T-cell (primary cell): ENCODE data around the gene OIP5. TPM values are rescaled to one million over a fixed set of nuclear protein-coding genes. Genes with fewer than 3 reads are reported as not detected.

ENCODE experiments used
- ATAC-seq, 4 experiments: fragments of 200-7000 bp in 3 of 4; fragments of 150-1000 bp in 1 of 4; cut with Tn5 transposase; replicated peaks in 1 of 4; 1 replicate in 3 of 4; 2 replicates in 1 of 4; pipeline ENCODE4 v1.10.0; 2021; ENCODE audit warnings: moderate library complexity in 3 of 4, mild to moderate bottlenecking in 2 of 4, moderate number of reproducible peaks in 1 of 4
- CTCF ChIA-PET, 2 donors: fragments of 300-600 bp; sonication (Branson Sonifier 250); formaldehyde crosslinking; loops; one replicate each; lab custom pipeline; 2022; ENCODE audit warnings: antibody characterized with exemption in 2 of 2; lab: Charles Lee
- POLR2A ChIA-PET, 2 donors: fragments of 300-600 bp; sonication (Branson Sonifier 250); formaldehyde crosslinking; loops; one replicate each; lab custom pipeline; 2022; ENCODE audit warnings: antibody characterized with exemption in 2 of 2; lab: Charles Lee
- DNase-seq, 35 experiments: peaks; one replicate each; pipeline versions ENCODE4 v3.0.0 to v3.0.0-alpha.2; 2013 to 2023
- H3K27ac ChIP-seq: one replicate; pipeline ENCODE4 v1.5.1; 2013; ENCODE audit warnings: low read length
- H3K27me3 ChIP-seq, 2 experiments: replicated peaks in 1 of 2; 1 replicate in 1 of 2; 2 replicates in 1 of 2; pipeline versions ENCODE4 v1.6.1 to v1.7.0; 2013; ENCODE audit warnings: low read length in 1 of 2, mixed read lengths in 1 of 2; ENCODE audit not compliant: control insufficient read depth in 2 of 2, insufficient read depth in 2 of 2; ENCODE audit errors: extremely low read depth in 1 of 2
- H3K36me3 ChIP-seq, 2 donors: 1 replicate in 1 of 2; 2 replicates in 1 of 2; pipeline versions ENCODE4 v1.6.1 to v1.7.0; 2013; ENCODE audit warnings: low read length in 1 of 2; ENCODE audit not compliant: control insufficient read depth in 2 of 2, insufficient read depth in 1 of 2; ENCODE audit errors: extremely low read depth in 1 of 2
- H3K4me1 ChIP-seq, 2 experiments: 1 replicate in 1 of 2; 2 replicates in 1 of 2; pipeline versions ENCODE4 v1.6.1 to v1.7.0; 2013; ENCODE audit warnings: low read length in 2 of 2, mixed read lengths in 1 of 2; ENCODE audit not compliant: insufficient read depth in 2 of 2, control insufficient read depth in 1 of 2; ENCODE audit errors: extremely low read depth in 1 of 2
- H3K4me3 ChIP-seq, 2 donors: 1 replicate in 1 of 2; 2 replicates in 1 of 2; pipeline versions ENCODE4 v1.5.1 to v1.7.0; 2013; ENCODE audit warnings: mild to moderate bottlenecking in 2 of 2, low read length in 1 of 2, moderate library complexity in 1 of 2; ENCODE audit not compliant: control insufficient read depth in 1 of 2; ENCODE audit errors: extremely low read depth in 1 of 2
- H3K9me3 ChIP-seq: 2 replicates; pipeline ENCODE4 v1.7.0; 2013
- H3K27ac Mint-ChIP-seq, 2 donors: one replicate each; pipeline ENCODE4 v1.8.0; 2020 to 2021; ENCODE audit warnings: mild to moderate bottlenecking in 2 of 2, mixed read lengths in 2 of 2
- H3K27me3 Mint-ChIP-seq, 2 donors: one replicate each; pipeline ENCODE4 v1.8.0; 2021 to 2022; ENCODE audit warnings: mixed read lengths in 2 of 2
- H3K36me3 Mint-ChIP-seq: one replicate; pipeline ENCODE4 v1.8.0; 2021; ENCODE audit warnings: mixed read lengths
- H3K4me1 Mint-ChIP-seq, 3 donors: one replicate each; pipeline ENCODE4 v1.8.0; 2020 to 2022; ENCODE audit warnings: mixed read lengths in 3 of 3, mild to moderate bottlenecking in 1 of 3
- H3K4me3 Mint-ChIP-seq, 3 donors: one replicate each; pipeline ENCODE4 v1.8.0; 2020 to 2022; ENCODE audit warnings: mild to moderate bottlenecking in 3 of 3, mixed read lengths in 3 of 3, moderate library complexity in 3 of 3
- H3K9me3 Mint-ChIP-seq, 3 donors: one replicate each; pipeline ENCODE4 v1.8.0; 2020 to 2022; ENCODE audit warnings: mixed read lengths in 3 of 3
- WGBS: methylation state at CpG from one replicate; pipeline ENCODE4 v1.1.5; 2013; ENCODE audit warnings: missing lambda C conversion rate; ENCODE audit not compliant: insufficient coverage; 5-methylcytosine and 5-hydroxymethylcytosine counted together
- total RNA-seq, 35 experiments: library from RNA in 6 of 35; stranded (reverse) in 6 of 35; fragments of 120-200 nt in 1 of 35; gene quantifications; one replicate each; pipeline versions ENCODE4 v1.2.1 to v1.2.4 and lab custom pipeline; 2013 to 2026

Gene OIP5
- total RNA-seq, 5 donors from 2014 or later (not counting 1 experiment from before 2014, with no cell fraction given) = 0.58 to 0.82 (median 0.70) TPM; not detected in 2

GRCh38 chr15:41341519-41341918 lies 9.1 kb upstream of the OIP5 start:
- CTCF ChIA-PET = no interaction called here
- WGBS = 77% methylated on average over 3 of the region's 4 CpGs
- Histone ChIP-seq H3K27me3 (no peaks in the 10 kb centered on the region), H3K27ac (no peak overlapping the region), H3K9me3 (no peaks in the 10 kb centered on the region), H3K36me3 (no peaks in the 10 kb centered on the region), H3K4me3 (no peak overlapping the region), H3K4me1 (peaks cover 0 to 2% of the 10 kb centered on the region in 2 experiments)
- Mint-ChIP-seq H3K4me3 (no peak overlapping the region), H3K4me1 (peaks cover 6 to 9% (median 6%) of the 10 kb centered on the region in 3 donors), H3K27ac (no peak overlapping the region), H3K9me3 (no peaks in the 10 kb centered on the region), H3K27me3 (no peaks in the 10 kb centered on the region), H3K36me3 (no peaks in the 10 kb centered on the region)
- no peak for DNase-seq
- POLR2A ChIA-PET = no interaction called here
- no peak for ATAC-seq

DNA sequence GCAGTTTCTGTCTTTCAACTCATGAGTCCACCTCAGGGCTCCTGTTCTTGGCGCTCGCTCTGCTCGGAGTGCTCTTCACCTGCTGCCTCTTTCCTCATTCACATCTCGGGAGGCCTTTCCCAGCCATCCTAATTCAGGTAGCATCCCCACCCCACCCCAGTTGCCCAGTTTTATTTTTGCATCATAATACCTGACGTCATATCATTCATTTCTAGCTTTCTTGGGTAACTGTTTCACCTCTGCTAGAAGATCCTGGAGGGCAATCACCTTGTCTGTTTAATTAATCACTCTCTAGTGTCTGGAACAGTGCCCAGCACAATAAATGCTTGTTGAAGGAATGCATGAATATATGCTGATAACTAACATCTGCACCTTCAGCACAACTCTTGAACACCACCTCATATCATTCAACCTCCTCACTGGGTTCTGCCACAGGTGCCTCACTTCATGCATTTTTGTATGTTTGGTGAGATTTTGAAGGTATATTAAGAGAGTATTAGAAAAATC lies 7.9 kb upstream of the OIP5 start:
- H3K4me1 Mint-ChIP-seq = peaks cover 6 to 12% (median 8%) of the 10 kb centered on the region in 3 donors
- DNase-seq = no peak
- H3K36me3 ChIP-seq = no peaks in the 10 kb centered on the region
- H3K36me3 Mint-ChIP-seq = no peaks in the 10 kb centered on the region
- ChIA-PET CTCF (no interaction called here), POLR2A (no interaction called here)
- no peak overlapping the region for H3K27ac ChIP-seq
- no peak for ATAC-seq
- no peaks in the 10 kb centered on the region for H3K27me3 Mint-ChIP-seq
- no peaks in the 10 kb centered on the region for H3K27me3 ChIP-seq
- H3K4me3 ChIP-seq = no peak overlapping the region
- H3K9me3 Mint-ChIP-seq = no peaks in the 10 kb centered on the region
- no peak overlapping the region for H3K4me3 Mint-ChIP-seq
- H3K9me3 ChIP-seq = no peaks in the 10 kb centered on the region
- 81% methylated on average over 4 of the region's 5 CpGs for WGBS
- no peak overlapping the region for H3K27ac Mint-ChIP-seq
- H3K4me1 ChIP-seq = peaks cover 2 to 5% of the 10 kb centered on the region in 2 experiments

GRCh38 chr15:41337631-41338522 lies 5.5 kb upstream of the OIP5 start:
- no peaks in the 10 kb centered on the region for H3K36me3 Mint-ChIP-seq
- no peak overlapping the region for H3K27ac Mint-ChIP-seq
- DNase-seq = no peak
- POLR2A ChIA-PET = no interaction called here
- Histone ChIP-seq H3K27me3 (no peaks in the 10 kb centered on the region), H3K9me3 (no peaks in the 10 kb centered on the region), H3K27ac (no peak overlapping the region), H3K4me3 (no peak overlapping the region), H3K36me3 (no peaks in the 10 kb centered on the region), H3K4me1 (peaks cover 4 to 9% of the 10 kb centered on the region in 2 experiments)
- ATAC-seq = no peak
- H3K9me3 Mint-ChIP-seq = no peaks in the 10 kb centered on the region
- no peak overlapping the region for H3K4me3 Mint-ChIP-seq
- 90% methylated on average over 9 of the region's 13 CpGs for WGBS
- CTCF ChIA-PET = no interaction called here
- peaks cover 15 to 27% (median 20%) of the 10 kb centered on the region in 3 donors for H3K4me1 Mint-ChIP-seq
- no peaks in the 10 kb centered on the region for H3K27me3 Mint-ChIP-seq

DNA sequence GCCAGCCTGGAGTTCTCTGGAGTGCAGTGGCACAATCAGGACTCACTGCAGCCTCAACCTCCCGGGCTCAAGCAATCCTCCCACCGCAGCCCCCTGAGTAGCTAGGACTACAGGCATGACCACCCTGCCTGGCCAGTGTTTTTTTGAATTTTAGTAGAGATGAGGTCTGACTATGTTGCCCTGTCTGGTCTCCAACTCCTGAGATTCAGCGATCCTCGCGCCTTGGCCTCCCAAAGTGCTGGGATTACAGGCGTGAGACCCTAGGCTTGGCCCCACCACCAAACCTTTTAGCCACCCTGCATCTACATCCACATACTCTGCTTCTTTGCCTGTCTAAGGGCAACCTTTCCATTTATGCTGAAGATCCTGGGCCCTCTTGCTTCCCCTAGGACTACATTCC lies 4.7 kb upstream of the OIP5 start:
- Mint-ChIP-seq H3K4me3 (no peak overlapping the region), H3K27ac (no peak overlapping the region), H3K4me1 (peaks cover 23 to 33% (median 25%) of the 10 kb centered on the region in 3 donors), H3K36me3 (no peaks in the 10 kb centered on the region), H3K9me3 (no peaks in the 10 kb centered on the region), H3K27me3 (no peaks in the 10 kb centered on the region)
- CTCF ChIA-PET = interaction anchor here in 1 of 2 donors (0.7 kb wide), 1 partner anchor 220 kb away, joined by 7 read pairs; no protein-coding TSS in a partner anchor
- 98% methylated on average over 5 of the region's 6 CpGs for WGBS
- Histone ChIP-seq H3K36me3 (no peaks in the 10 kb centered on the region), H3K27me3 (no peaks in the 10 kb centered on the region), H3K27ac (no peak overlapping the region), H3K4me3 (no peak overlapping the region), H3K9me3 (no peaks in the 10 kb centered on the region), H3K4me1 (peaks cover 4 to 9% of the 10 kb centered on the region in 2 experiments)
- no peak for ATAC-seq
- no peak for DNase-seq
- POLR2A ChIA-PET = no interaction called here

GRCh38 chr15:41336549-41336948 lies 4.2 kb upstream of the OIP5 start:
- no CpG with 5 or more reads among the region's 4 CpGs for WGBS

DNA sequence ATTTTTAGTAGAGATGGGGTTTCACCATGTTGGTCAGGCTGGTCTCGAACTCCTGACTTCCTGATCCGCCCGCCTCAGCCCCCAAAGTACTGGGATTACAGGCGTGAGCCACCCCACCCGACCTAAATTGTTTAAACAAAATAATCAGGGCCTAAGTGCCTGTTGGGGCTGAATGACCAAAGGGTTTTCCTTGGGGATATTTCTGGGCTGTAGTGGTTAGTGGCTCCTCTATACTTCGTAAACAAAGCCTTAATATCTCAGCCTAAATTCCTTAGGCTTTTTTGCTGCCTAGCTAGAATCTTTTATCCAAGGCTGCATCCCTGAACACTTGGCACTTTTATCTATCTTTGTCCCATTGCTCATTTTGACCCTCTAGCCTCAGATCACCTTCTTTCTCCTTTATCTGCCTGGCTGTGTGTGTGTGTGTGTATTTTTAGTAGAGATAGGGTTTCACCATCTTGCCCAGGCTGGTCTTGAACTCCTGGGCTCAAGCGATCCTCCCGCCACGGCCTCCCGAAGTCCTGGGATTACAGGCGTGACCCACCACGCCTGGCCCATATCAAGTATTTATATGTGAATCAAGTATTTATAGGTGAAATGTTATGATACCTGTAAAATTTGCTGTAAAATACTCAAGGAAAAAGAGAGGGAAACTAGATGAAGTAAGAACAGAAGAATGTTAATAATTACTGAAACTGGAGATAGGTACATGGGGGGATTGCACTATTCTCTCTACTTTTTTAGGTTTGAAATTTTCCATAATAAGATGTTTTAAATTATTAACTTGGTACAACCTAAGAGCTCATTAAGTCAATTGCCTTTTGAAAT lies 2.1 kb upstream of the OIP5 start:
- H3K4me3 Mint-ChIP-seq = peak overlapping the region; percentile 90 to 99 (median 97)
- ATAC-seq (no peak), DNase-seq (no peak)
- Histone ChIP-seq H3K9me3 (no peaks in the 10 kb centered on the region), H3K36me3 (no peaks in the 10 kb centered on the region), H3K27me3 (no peaks in the 10 kb centered on the region), H3K27ac (no peak overlapping the region), H3K4me3 (no peak overlapping the region), H3K4me1 (peaks cover 8 to 9% of the 10 kb centered on the region in 2 experiments)
- no peaks in the 10 kb centered on the region for H3K36me3 Mint-ChIP-seq
- POLR2A ChIA-PET = no interaction called here
- H3K4me1 Mint-ChIP-seq = peaks cover 29 to 45% (median 31%) of the 10 kb centered on the region in 3 donors
- no CpG with 5 or more reads among the region's 12 CpGs for WGBS
- H3K9me3 Mint-ChIP-seq = no peaks in the 10 kb centered on the region
- peak overlapping the region in 1 of 2 donors; percentile 25 for H3K27ac Mint-ChIP-seq
- CTCF ChIA-PET = no interaction called here
- H3K27me3 Mint-ChIP-seq = no peaks in the 10 kb centered on the region

More at GRCh38 chr15:41336549-41336948, 4.2 kb upstream of the OIP5 start:
- H3K9me3 Mint-ChIP-seq = no peaks in the 10 kb centered on the region
- peaks cover 8 to 9% of the 10 kb centered on the region in 2 experiments for H3K4me1 ChIP-seq
- ATAC-seq (no peak), DNase-seq (no peak)
- H3K9me3 ChIP-seq = no peaks in the 10 kb centered on the region
- no peaks in the 10 kb centered on the region for H3K27me3 Mint-ChIP-seq
- POLR2A ChIA-PET = no interaction called here
- H3K4me3 Mint-ChIP-seq = no peak overlapping the region
- H3K4me1 Mint-ChIP-seq = peaks cover 28 to 38% (median 30%) of the 10 kb centered on the region in 3 donors
- no peak overlapping the region for H3K4me3 ChIP-seq
- H3K36me3 Mint-ChIP-seq = no peaks in the 10 kb centered on the region
- no peak overlapping the region for H3K27ac ChIP-seq
- H3K27me3 ChIP-seq = no peaks in the 10 kb centered on the region
- H3K36me3 ChIP-seq = no peaks in the 10 kb centered on the region
- CTCF ChIA-PET = interaction anchor here in 1 of 2 donors (0.7 kb wide), 1 partner anchor 221 kb away, joined by 7 read pairs; no protein-coding TSS in a partner anchor
- no peak overlapping the region for H3K27ac Mint-ChIP-seq
